ENCODE results near the gene CHST9. TPM values are rescaled to one million over a fixed set of nuclear protein-coding genes. Genes with fewer than 3 reads are reported as not detected.
A peak's percentile ranks its signal among the peaks of the same experiment; 100 is the strongest.

CHST9 gene
- total RNA-seq, 4 donors from 2014 or later, result 0.53 to 4.5 (median 1.8) TPM

DNA sequence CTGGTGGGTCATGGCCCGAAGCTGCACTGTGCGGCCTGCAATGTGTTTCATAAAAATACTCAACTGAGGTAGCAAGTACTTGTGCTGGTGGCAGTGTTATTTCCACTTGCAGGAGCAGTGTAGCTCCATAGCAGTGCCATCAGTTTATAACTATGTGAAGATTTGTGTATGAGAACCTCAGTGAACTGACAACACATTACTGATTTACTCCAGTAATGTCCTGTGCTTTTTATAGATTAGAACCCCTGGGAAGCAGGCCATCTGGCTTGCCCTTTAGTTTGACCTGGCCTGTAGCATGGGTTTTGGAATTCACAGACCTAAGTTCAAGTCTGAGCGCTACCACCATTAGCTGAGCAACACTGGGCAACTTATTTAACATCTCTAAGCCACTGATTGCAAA, 219.9 kb downstream of the CHST9 start:
- no peak for TF ChIP-seq CTCF (IDR thresholded peaks at IDR 0.05)
- TF ChIP-seq POLR2A (IDR thresholded peaks at IDR 0.05), result no peak
- 71 to 80% methylated on average over 3 of the region's 3 CpGs for WGBS, 2 donors
- no peak for DNase-seq

GRCh38 chr18:26963292-26963691, 221.8 kb downstream of the CHST9 start:
- Histone ChIP-seq H3K4me1 (peaks cover 0 to 4% (median 0%) of the 10 kb centered on the region in 3 donors), H3K36me3 (no peaks in the 10 kb centered on the region), H3K9me3 (no peaks in the 10 kb centered on the region), H3K27ac (no peak overlapping the region), H3K27me3 (no peaks in the 10 kb centered on the region), H3K4me3 (no peak overlapping the region)
- no peak for DNase-seq
- WGBS, 2 donors, result 42 to 55% methylated on average over 3 of the region's 3 CpGs
- TF ChIP-seq CTCF (IDR thresholded peaks at IDR 0.05) (peak in 1 of 6 experiments; percentile 14), POLR2A (IDR thresholded peaks at IDR 0.05) (no peak)
- intact Hi-C loops (cut with DNase I), result no loop called here

More for the DNA sequence above, 219.9 kb downstream of the CHST9 start:
- intact Hi-C loops (cut with DNase I), result no loop called here
- peaks cover 0 to 4% (median 0%) of the 10 kb centered on the region in 3 donors for H3K4me1 ChIP-seq
- H3K27me3 ChIP-seq, result no peaks in the 10 kb centered on the region
- no peak overlapping the region for H3K27ac ChIP-seq
- H3K4me3 ChIP-seq, result no peak overlapping the region
- H3K36me3 ChIP-seq, result no peaks in the 10 kb centered on the region
- no peaks in the 10 kb centered on the region for H3K9me3 ChIP-seq

DNA sequence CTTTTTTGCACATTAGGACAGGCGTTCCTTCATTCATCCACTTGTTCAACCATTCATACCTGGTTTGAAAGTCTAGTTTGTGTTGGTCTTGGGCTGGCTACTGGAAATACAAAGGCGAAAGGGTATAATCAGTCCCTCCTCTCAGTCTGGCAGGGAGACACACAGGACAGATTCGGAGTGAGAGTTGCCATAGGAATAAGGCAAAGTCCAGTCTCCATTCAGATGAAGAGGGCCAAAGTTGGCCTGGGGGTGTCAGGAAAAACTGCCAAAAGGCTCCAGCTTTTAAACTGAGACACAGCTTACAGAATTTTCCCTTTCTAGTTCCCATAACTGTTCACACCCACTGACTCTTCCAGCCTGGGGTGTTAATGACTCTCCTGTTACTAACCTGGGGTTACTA, 223.3 kb downstream of the CHST9 start:
- no peak overlapping the region for H3K27ac ChIP-seq
- H3K36me3 ChIP-seq, result no peaks in the 10 kb centered on the region
- H3K4me1 ChIP-seq, result peaks cover 0 to 4% (median 0%) of the 10 kb centered on the region in 3 donors
- H3K9me3 ChIP-seq, result no peaks in the 10 kb centered on the region
- H3K4me3 ChIP-seq, result no peak overlapping the region
- no peak for DNase-seq
- no peak for TF ChIP-seq POLR2A (IDR thresholded peaks at IDR 0.05)
- no peak for TF ChIP-seq CTCF (IDR thresholded peaks at IDR 0.05)
- no peaks in the 10 kb centered on the region for H3K27me3 ChIP-seq
- 87 to 96% methylated on average over 2 to 3 of the region's 3 CpGs for WGBS, 2 donors
- intact Hi-C loops (cut with DNase I), result no loop called here

GRCh38 chr18:26960911-26961310, 224.2 kb downstream of the CHST9 start:
- Histone ChIP-seq H3K4me1 (peaks cover 0 to 4% (median 0%) of the 10 kb centered on the region in 3 donors), H3K9me3 (no peaks in the 10 kb centered on the region), H3K27ac (no peak overlapping the region), H3K4me3 (no peak overlapping the region), H3K36me3 (no peaks in the 10 kb centered on the region), H3K27me3 (no peaks in the 10 kb centered on the region)
- intact Hi-C loops (cut with DNase I), result no loop called here
- WGBS, 2 donors, result 58 to 65% methylated on average over 4 of the region's 4 CpGs
- DNase-seq, result no peak
- no peak for TF ChIP-seq CTCF (IDR thresholded peaks at IDR 0.05)
- TF ChIP-seq POLR2A (IDR thresholded peaks at IDR 0.05), result no peak

DNA sequence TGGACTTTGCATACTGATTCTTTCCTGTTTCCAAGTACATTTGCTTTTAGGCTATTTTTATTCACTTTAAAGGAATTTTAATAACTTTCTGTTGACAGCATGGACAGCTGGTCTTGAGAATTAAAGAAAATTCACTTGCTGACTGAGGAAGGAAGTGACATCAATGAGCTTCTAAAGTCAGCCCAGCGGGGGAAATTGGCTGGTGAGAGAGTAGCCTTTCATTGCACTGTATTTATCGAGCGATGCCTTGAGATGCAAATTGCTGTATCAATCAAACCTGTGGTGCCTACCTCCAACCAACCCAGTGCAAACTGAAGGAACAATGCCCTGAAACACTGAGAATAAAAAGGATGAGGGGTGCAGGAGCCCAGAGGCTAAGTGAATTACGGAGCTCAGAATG, 228.2 kb downstream of the CHST9 start:
- intact Hi-C loops (cut with DNase I), result no loop called here
- 37 to 77% methylated on average over 4 of the region's 4 CpGs for WGBS, 2 donors

More for the DNA sequence above, 228.2 kb downstream of the CHST9 start:
- Histone ChIP-seq H3K4me1 (no peaks in the 10 kb centered on the region), H3K4me3 (no peak overlapping the region), H3K27me3 (no peaks in the 10 kb centered on the region), H3K36me3 (no peaks in the 10 kb centered on the region), H3K27ac (no peak overlapping the region), H3K9me3 (no peaks in the 10 kb centered on the region)
- DNase-seq, result no peak
- TF ChIP-seq CTCF (IDR thresholded peaks at IDR 0.05), result no peak
- TF ChIP-seq POLR2A (IDR thresholded peaks at IDR 0.05), result no peak
